Measurements from ENCODE around the gene NLRP1.

- TF ChIP-seq CTCF (IDR thresholded peaks at IDR 0.05) (no peak), POLR2A (IDR thresholded peaks at IDR 0.05) (no peak)
Observed at GRCh38 chr17:5466295-5466694, 118.0 kb downstream of the NLRP1 start.

All from uterus (tissue), 2 donors.